WTC11 (cell line): ENCODE data around the gene TARDBP. TPM values are rescaled to one million over a fixed set of nuclear protein-coding genes. Genes with fewer than 3 reads are reported as not detected.

Experiments
- ATAC-seq: fragments of 200-7000 bp; cut with Tn5 transposase; 2 replicates; pipeline ENCODE4 v1.10.0; 2021; ENCODE audit warnings: mild to moderate bottlenecking, moderate library complexity
- CTCF ChIA-PET: fragments of 300-600 bp; sonication (Branson Sonifier 250); formaldehyde crosslinking; loops from one replicate; lab custom pipeline; 2021; ENCODE audit warnings: antibody characterized with exemption; lab: Charles Lee
- POLR2A ChIA-PET: fragments of 350-600 bp; sonication (Branson Sonifier 250); formaldehyde crosslinking; loops from one replicate; lab custom pipeline; 2021; ENCODE audit warnings: antibody characterized with exemption; lab: Charles Lee
- DNase-seq: peaks from one replicate; pipeline ENCODE4 v3.0.0; 2021; ENCODE audit warnings: low spot score
- H3K27ac Mint-ChIP-seq: 2 replicates; pipeline ENCODE4 v1.8.0; 2021; ENCODE audit warnings: mixed read lengths
- H3K27me3 Mint-ChIP-seq: 2 replicates; pipeline ENCODE4 v1.8.0; 2021; ENCODE audit warnings: low read depth, mild to moderate bottlenecking, moderate library complexity, mixed read lengths
- H3K36me3 Mint-ChIP-seq: 2 replicates; pipeline ENCODE4 v1.8.0; 2021; ENCODE audit warnings: mixed read lengths
- H3K4me1 Mint-ChIP-seq: 2 replicates; pipeline ENCODE4 v1.8.0; 2022; ENCODE audit warnings: mixed read lengths
- H3K4me3 Mint-ChIP-seq: 2 replicates; pipeline ENCODE4 v1.8.0; 2021; ENCODE audit warnings: mild to moderate bottlenecking, moderate library complexity, mixed read lengths
- H3K9me3 Mint-ChIP-seq: 2 replicates; pipeline ENCODE4 v1.8.0; 2021; ENCODE audit warnings: mixed read lengths
- AR ChIP-seq: fragments of 250-450 bp; sonication (Bioruptor Pico); IDR thresholded peaks from 2 replicates; pipeline ENCODE4 v1.9.0; 2021; ENCODE audit warnings: mild to moderate bottlenecking
- ARID4B ChIP-seq: sonication (generic); formaldehyde crosslinking; IDR thresholded peaks from 2 replicates; pipeline ENCODE4 v1.8.0; 2023; ENCODE audit warnings: missing genetic modification reagents, mild to moderate bottlenecking, borderline replicate concordance
- ATF6 ChIP-seq: sonication (generic); formaldehyde crosslinking; IDR thresholded peaks from 2 replicates; pipeline ENCODE4 v1.8.1; 2023; ENCODE audit warnings: mild to moderate bottlenecking, missing genetic modification reagents
- CREB1 ChIP-seq: sonication (generic); formaldehyde crosslinking; IDR thresholded peaks from 2 replicates; pipeline ENCODE4 v1.8.0; 2023; ENCODE audit warnings: mild to moderate bottlenecking, missing genetic modification reagents
- GTF2I ChIP-seq: fragments of 250-450 bp; sonication (Bioruptor Pico); conservative IDR thresholded peaks from 2 replicates; pipeline ENCODE4 v1.4.0; 2021; ENCODE audit warnings: mild to moderate bottlenecking
- JUN ChIP-seq: sonication (generic); formaldehyde crosslinking; IDR thresholded peaks from 2 replicates; pipeline ENCODE4 v1.8.0; 2023; ENCODE audit warnings: mild to moderate bottlenecking, missing genetic modification reagents
- MAX ChIP-seq: sonication (generic); formaldehyde crosslinking; IDR thresholded peaks from 2 replicates; pipeline ENCODE4 v1.8.0; 2022; ENCODE audit warnings: mild to moderate bottlenecking, missing genetic modification reagents
- NR1H2 ChIP-seq: sonication (generic); formaldehyde crosslinking; IDR thresholded peaks from 2 replicates; pipeline ENCODE4 v1.9.0; 2021; ENCODE audit warnings: mild to moderate bottlenecking, moderate library complexity, missing genetic modification reagents
- PRDM15 ChIP-seq: sonication (generic); formaldehyde crosslinking; IDR thresholded peaks from 2 replicates; pipeline ENCODE4 v1.8.0; 2022; ENCODE audit warnings: missing genetic modification reagents
- PRRX2 ChIP-seq: fragments of 250-450 bp; sonication (Bioruptor Pico); IDR thresholded peaks from 2 replicates; pipeline ENCODE4 v1.8.0; 2021; ENCODE audit warnings: mild to moderate bottlenecking
- RELA ChIP-seq: sonication (generic); formaldehyde crosslinking; IDR thresholded peaks from 2 replicates; pipeline ENCODE4 v1.8.1; 2022; ENCODE audit warnings: missing genetic modification reagents, mild to moderate bottlenecking, borderline replicate concordance
- SP1 ChIP-seq: sonication (generic); formaldehyde crosslinking; conservative IDR thresholded peaks from 2 replicates; pipeline ENCODE4 v1.8.1; 2022; ENCODE audit warnings: missing genetic modification reagents
- TEAD1 ChIP-seq: sonication (generic); formaldehyde crosslinking; IDR thresholded peaks from 2 replicates; pipeline ENCODE4 v1.8.0; 2022; ENCODE audit warnings: mild to moderate bottlenecking, missing genetic modification reagents
- ZNF138 ChIP-seq: sonication (generic); formaldehyde crosslinking; conservative IDR thresholded peaks from 2 replicates; pipeline ENCODE4 v1.8.1; 2022; ENCODE audit warnings: mild to moderate bottlenecking, moderate library complexity, missing genetic modification reagents
- ZNF281 ChIP-seq: sonication (generic); formaldehyde crosslinking; IDR thresholded peaks from 2 replicates; pipeline ENCODE4 v1.8.0; 2023; ENCODE audit warnings: mild to moderate bottlenecking, missing genetic modification reagents
- ZNF416 ChIP-seq: fragments of 250-450 bp; sonication (Bioruptor Pico); IDR thresholded peaks from 2 replicates; pipeline ENCODE4 v1.9.0; 2021; ENCODE audit warnings: mild to moderate bottlenecking, inconsistent platforms
- ZNF532 ChIP-seq: fragments of 250-450 bp; sonication (Bioruptor Pico); IDR thresholded peaks from 2 replicates; pipeline ENCODE4 v1.9.0; 2021; ENCODE audit warnings: mild to moderate bottlenecking, borderline replicate concordance
- total RNA-seq: library from RNA; stranded (reverse); gene quantifications from 3 replicates; pipeline ENCODE4 v1.2.3, GENCODE V29; 2021

Gene TARDBP
- total RNA-seq, 1 experiment from 2014 or later = 228 TPM

GRCh38 chr1:10969971-10970332 is 42.5 kb upstream of the TARDBP start:
- TF ChIP-seq ZNF138 = no peak
- no peak for TF ChIP-seq TEAD1 (CRISPR knock-in tag)
- no peak for TF ChIP-seq ATF6 (CRISPR knock-in tag)
- TF ChIP-seq ZNF281 (CRISPR knock-in tag) = no peak
- no peak for TF ChIP-seq GTF2I
- no peak for TF ChIP-seq CREB1 (CRISPR knock-in tag)
- no peak for TF ChIP-seq JUN (CRISPR knock-in tag)
- TF ChIP-seq SP1 = no peak
- TF ChIP-seq PRRX2 (CRISPR knock-in tag) = no peak
- no peak for TF ChIP-seq RELA
- TF ChIP-seq PRDM15 = no peak
- no peak for TF ChIP-seq NR1H2 (CRISPR knock-in tag)
- no peak for TF ChIP-seq AR (CRISPR knock-in tag)
- TF ChIP-seq ARID4B (CRISPR knock-in tag) = no peak
- TF ChIP-seq ZNF532 (CRISPR knock-in tag) = no peak
- no peak for TF ChIP-seq MAX (CRISPR knock-in tag)
- TF ChIP-seq ZNF416 (CRISPR knock-in tag) = no peak
- Mint-ChIP-seq H3K4me3 (no peak overlapping the region), H3K36me3 (no peaks in the 10 kb centered on the region), H3K4me1 (peaks cover 47% of the 10 kb centered on the region), H3K9me3 (no peaks in the 10 kb centered on the region), H3K27me3 (peaks cover 3% of the 10 kb centered on the region), H3K27ac (no peak overlapping the region)
- DNase-seq = no peak
- ATAC-seq = no peak
- CTCF ChIA-PET = interaction anchor here (0.6 to 2.2 kb wide), 5 partner anchors 9 to 67 kb away, joined by 3 to 11 read pairs (median 3); no protein-coding TSS in a partner anchor
- POLR2A ChIA-PET = no interaction called here
